HCT116 (cell line): ENCODE results near the gene RGS12.

Experiments used
- CTCF ChIP-seq, 3 experiments: fragments of 200-600 bp in 1 of 3; sonication (generic) in 1 of 3; IDR thresholded peaks in 2 of 3; conservative IDR thresholded peaks in 1 of 3; 2 replicates each; pipeline ENCODE4 v1.5.1; 2012 to 2017; ENCODE audit warnings: low read depth in 2 of 3, low read length in 2 of 3, antibody characterized with exemption in 1 of 3, borderline replicate concordance in 1 of 3, control low read depth in 1 of 3, mild to moderate bottlenecking in 1 of 3, mixed read lengths in 1 of 3, mixed run types in 1 of 3, moderate library complexity in 1 of 3; ENCODE audit not compliant: insufficient read depth in 1 of 3
- EZH2 ChIP-seq: fragments of 200-600 bp; sonication (generic); IDR thresholded peaks from 2 replicates; pipeline ENCODE4 v1.6.1; 2017; ENCODE audit warnings: antibody characterized with exemption, mixed run types
- EZH2phosphoT487 ChIP-seq: fragments of 200-600 bp; IDR thresholded peaks from 2 replicates; pipeline ENCODE4 v1.6.1; 2018; ENCODE audit warnings: antibody characterized with exemption, borderline replicate concordance
- MAX ChIP-seq: IDR thresholded peaks from 2 replicates; pipeline ENCODE4 v1.6.1; 2012
- POLR2A ChIP-seq: IDR thresholded peaks from 2 replicates; pipeline ENCODE4 v1.7.0; 2011; ENCODE audit warnings: borderline replicate concordance; ENCODE audit not compliant: insufficient read depth, insufficient read length; ENCODE audit errors: extremely low read depth
- POLR2AphosphoS5 ChIP-seq: IDR thresholded peaks from 2 replicates; pipeline ENCODE4 v1.6.1; 2011; ENCODE audit warnings: mild to moderate bottlenecking, low read depth, low read length, moderate library complexity
- SIN3A ChIP-seq: IDR thresholded peaks from 2 replicates; pipeline ENCODE4 v1.6.1; 2012; ENCODE audit warnings: low read depth
- ZNF274 ChIP-seq: fragments of 200-500 bp; sonication (Bioruptor generic); IDR thresholded peaks from 2 replicates; pipeline ENCODE4 v1.6.1; 2014; ENCODE audit warnings: mild to moderate bottlenecking, low read depth, low read length, inconsistent platforms

DNA sequence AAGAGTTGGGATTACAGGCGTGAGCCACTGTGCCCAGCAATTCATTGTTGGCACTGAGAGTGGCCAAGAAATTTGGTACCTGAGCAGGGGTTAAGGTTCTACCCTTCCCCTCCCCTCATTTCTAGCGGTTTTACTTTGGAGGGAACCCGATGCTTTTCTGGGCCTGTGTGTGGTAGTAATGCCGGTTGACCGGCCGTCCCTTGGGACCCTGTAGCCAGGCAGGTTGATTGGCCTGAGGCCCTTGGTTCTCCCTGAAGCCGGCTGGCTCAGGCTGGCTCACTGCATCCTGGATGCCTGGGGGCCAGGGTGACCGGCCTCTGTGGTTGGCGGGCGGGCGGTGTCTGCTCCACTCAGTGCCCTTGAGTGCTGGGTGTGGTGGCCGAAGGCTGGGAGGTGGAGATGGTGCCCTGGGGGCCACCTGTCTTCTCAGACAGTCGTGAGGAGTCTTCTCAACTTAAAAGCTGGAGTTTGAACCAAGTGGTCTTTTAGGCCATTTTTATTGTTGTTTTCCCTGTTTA is 45.6 kb downstream of the RGS12 start:
- TF ChIP-seq EZH2phosphoT487 (no peak), POLR2AphosphoS5 (no peak), CTCF (IDR thresholded peaks at IDR 0.05 in 2 of 3, conservative IDR thresholded peaks at IDR 0.05 in 1 of 3; ENCODE audit: borderline replicate concordance in 1 of 3, insufficient read depth in 1 of 3, low read depth in 2 of 3, low read length in 2 of 3) (no peak), MAX (no peak), EZH2 (no peak), ZNF274 (no peak), SIN3A (no peak), POLR2A (no peak)
